Mesothelial cell of epicardium (in vitro differentiated cells): ENCODE measurements around the gene RBM14. TPM values are rescaled to one million over a fixed set of nuclear protein-coding genes. Genes with fewer than 3 reads are reported as not detected.
"Not testable (repeated sequence)": the region's sequence is repeated elsewhere in the genome, so short reads cannot be mapped to it uniquely, and the experiment has no call there.

Experiments
- DNase-seq, 2 experiments: peaks; one replicate each; pipeline ENCODE4 v3.0.0; 2021; ENCODE audit warnings: low spot score in 2 of 2; ENCODE audit not compliant: unreplicated experiment in 2 of 2
- H3K27ac Mint-ChIP-seq: 2 replicates; pipeline ENCODE4 v1.8.0; 2021; ENCODE audit warnings: mixed read lengths
- H3K27me3 Mint-ChIP-seq: 2 replicates; pipeline ENCODE4 v1.8.0; 2021; ENCODE audit warnings: low read depth, mixed read lengths
- H3K36me3 Mint-ChIP-seq: 2 replicates; pipeline ENCODE4 v1.8.0; 2021; ENCODE audit warnings: mixed read lengths
- H3K4me1 Mint-ChIP-seq: 2 replicates; pipeline ENCODE4 v1.8.0; 2021; ENCODE audit warnings: mixed read lengths
- H3K4me3 Mint-ChIP-seq: 2 replicates; pipeline ENCODE4 v1.8.0; 2021; ENCODE audit warnings: mild to moderate bottlenecking, moderate library complexity, mixed read lengths
- H3K9me3 Mint-ChIP-seq: 2 replicates; pipeline ENCODE4 v1.8.0; 2021; ENCODE audit warnings: mixed read lengths
- CTCF ChIP-seq: fragments of 200-600 bp; sonication (generic); IDR thresholded peaks from one replicate; pipeline ENCODE4 v1.5.0; 2021; ENCODE audit warnings: antibody characterized with exemption; ENCODE audit not compliant: unreplicated experiment
- total RNA-seq: library from RNA; stranded (reverse); gene quantifications from 3 replicates; pipeline ENCODE4 v1.2.1, GENCODE V29; 2021

Gene RBM14
- total RNA-seq, 1 donor from 2014 or later = 135 TPM

GRCh38 chr11:66603072-66603471 lies 13.4 kb upstream of the RBM14 start:
- Mint-ChIP-seq H3K27ac (no peak overlapping the region), H3K4me3 (no peak overlapping the region), H3K27me3 (no peaks in the 10 kb centered on the region), H3K4me1 (peaks cover 4% of the 10 kb centered on the region), H3K36me3 (peaks cover 18% of the 10 kb centered on the region), H3K9me3 (no peaks in the 10 kb centered on the region)
- TF ChIP-seq CTCF = no peak
- DNase-seq = no peak

GRCh38 chr11:66604155-66604554 lies 12.3 kb upstream of the RBM14 start:
- DNase-seq = no peak
- H3K27ac Mint-ChIP-seq = no peak overlapping the region
- peaks cover 18% of the 10 kb centered on the region for H3K36me3 Mint-ChIP-seq
- TF ChIP-seq CTCF = no peak
- H3K4me3 Mint-ChIP-seq = no peak overlapping the region
- no peaks in the 10 kb centered on the region for H3K27me3 Mint-ChIP-seq
- no peaks in the 10 kb centered on the region for H3K9me3 Mint-ChIP-seq
- H3K4me1 Mint-ChIP-seq = peaks cover 4% of the 10 kb centered on the region

GRCh38 chr11:66606608-66607007 lies 9.8 kb upstream of the RBM14 start:
- not testable (repeated sequence) for H3K4me3 Mint-ChIP-seq, H3K4me1 Mint-ChIP-seq, H3K9me3 Mint-ChIP-seq, H3K27ac Mint-ChIP-seq, H3K27me3 Mint-ChIP-seq, DNase-seq
- H3K36me3 Mint-ChIP-seq = peaks cover 13% of the 10 kb centered on the region

- no peaks in the 10 kb centered on the region for H3K27me3 Mint-ChIP-seq
- H3K36me3 Mint-ChIP-seq = peaks cover 13% of the 10 kb centered on the region
- H3K4me3 Mint-ChIP-seq = no peak overlapping the region
- TF ChIP-seq CTCF = no peak
- DNase-seq = no peak
- H3K9me3 Mint-ChIP-seq = no peaks in the 10 kb centered on the region
- H3K27ac Mint-ChIP-seq = no peak overlapping the region
- H3K4me1 Mint-ChIP-seq = no peaks in the 10 kb centered on the region
These were observed 9.2 kb upstream of the RBM14 start for GRCh38 chr11:66607126-66607834.

GRCh38 chr11:66609721-66610617 lies 6.5 kb upstream of the RBM14 start:
- H3K36me3 Mint-ChIP-seq = peaks cover 7% of the 10 kb centered on the region
- H3K27me3 Mint-ChIP-seq = no peaks in the 10 kb centered on the region
- TF ChIP-seq CTCF = no peak
- no peak for DNase-seq
- no peak overlapping the region for H3K27ac Mint-ChIP-seq
- no peaks in the 10 kb centered on the region for H3K9me3 Mint-ChIP-seq
- H3K4me1 Mint-ChIP-seq = no peaks in the 10 kb centered on the region
- H3K4me3 Mint-ChIP-seq = no peak overlapping the region

GRCh38 chr11:66612458-66612857 lies 4.0 kb upstream of the RBM14 start:
- Mint-ChIP-seq H3K36me3 (peaks cover 3% of the 10 kb centered on the region), H3K4me1 (peaks cover 10% of the 10 kb centered on the region), H3K9me3 (no peaks in the 10 kb centered on the region), H3K4me3 (no peak overlapping the region), H3K27ac (no peak overlapping the region), H3K27me3 (no peaks in the 10 kb centered on the region)
- DNase-seq = no peak
- no peak for TF ChIP-seq CTCF
